WTC11 (cell line): ENCODE data around the gene WNT16. TPM values are rescaled to one million over a fixed set of nuclear protein-coding genes. Genes with fewer than 3 reads are reported as not detected.

Source experiments
- ATAC-seq: fragments of 200-7000 bp; cut with Tn5 transposase; 2 replicates; pipeline ENCODE4 v1.10.0; 2021; ENCODE audit warnings: mild to moderate bottlenecking, moderate library complexity
- Bru-seq: library from RNA; stranded (reverse); fragments of 400-500 nt; gene quantifications from one replicate; lab custom pipeline; 2021; lab: Mats Ljungman, UMichigan
- CTCF ChIA-PET: fragments of 300-600 bp; sonication (Branson Sonifier 250); formaldehyde crosslinking; loops from one replicate; lab custom pipeline; 2021; ENCODE audit warnings: antibody characterized with exemption; lab: Charles Lee
- POLR2A ChIA-PET: fragments of 350-600 bp; sonication (Branson Sonifier 250); formaldehyde crosslinking; loops from one replicate; lab custom pipeline; 2021; ENCODE audit warnings: antibody characterized with exemption; lab: Charles Lee
- DNase-seq: peaks from one replicate; pipeline ENCODE4 v3.0.0; 2021; ENCODE audit warnings: low spot score
- H3K27ac Mint-ChIP-seq: 2 replicates; pipeline ENCODE4 v1.8.0; 2021; ENCODE audit warnings: mixed read lengths
- H3K27me3 Mint-ChIP-seq: 2 replicates; pipeline ENCODE4 v1.8.0; 2021; ENCODE audit warnings: low read depth, mild to moderate bottlenecking, moderate library complexity, mixed read lengths
- H3K36me3 Mint-ChIP-seq: 2 replicates; pipeline ENCODE4 v1.8.0; 2021; ENCODE audit warnings: mixed read lengths
- H3K4me1 Mint-ChIP-seq: 2 replicates; pipeline ENCODE4 v1.8.0; 2022; ENCODE audit warnings: mixed read lengths
- H3K4me3 Mint-ChIP-seq: 2 replicates; pipeline ENCODE4 v1.8.0; 2021; ENCODE audit warnings: mild to moderate bottlenecking, moderate library complexity, mixed read lengths
- H3K9me3 Mint-ChIP-seq: 2 replicates; pipeline ENCODE4 v1.8.0; 2021; ENCODE audit warnings: mixed read lengths
- CREM ChIP-seq: sonication (generic); formaldehyde crosslinking; IDR thresholded peaks from 2 replicates; pipeline ENCODE4 v1.8.1; 2022; ENCODE audit warnings: mild to moderate bottlenecking, missing genetic modification reagents, moderate library complexity
- FOXK1 ChIP-seq: sonication (generic); formaldehyde crosslinking; IDR thresholded peaks from 2 replicates; pipeline ENCODE4 v1.8.0; 2022; ENCODE audit warnings: mild to moderate bottlenecking, moderate library complexity, missing genetic modification reagents
- JUN ChIP-seq: sonication (generic); formaldehyde crosslinking; IDR thresholded peaks from 2 replicates; pipeline ENCODE4 v1.8.0; 2023; ENCODE audit warnings: mild to moderate bottlenecking, missing genetic modification reagents
- KAT7 ChIP-seq: sonication (generic); formaldehyde crosslinking; IDR thresholded peaks from 2 replicates; pipeline ENCODE4 v1.8.1; 2023; ENCODE audit warnings: missing genetic modification reagents, mild to moderate bottlenecking, borderline replicate concordance
- MYBL2 ChIP-seq: sonication (generic); formaldehyde crosslinking; IDR thresholded peaks from 2 replicates; pipeline ENCODE4 v1.8.1; 2023; ENCODE audit warnings: mild to moderate bottlenecking, moderate library complexity, missing genetic modification reagents
- NFYB ChIP-seq: sonication (generic); formaldehyde crosslinking; conservative IDR thresholded peaks from 2 replicates; pipeline ENCODE4 v1.8.0; 2022; ENCODE audit warnings: low read depth, missing genetic modification reagents
- PREB ChIP-seq: sonication (generic); formaldehyde crosslinking; IDR thresholded peaks from 2 replicates; pipeline ENCODE4 v1.8.1; 2022; ENCODE audit warnings: mild to moderate bottlenecking, missing genetic modification reagents, moderate library complexity, borderline replicate concordance
- SMAD4 ChIP-seq: sonication (generic); formaldehyde crosslinking; IDR thresholded peaks from 2 replicates; pipeline ENCODE4 v1.8.0; 2022; ENCODE audit warnings: mild to moderate bottlenecking, missing genetic modification reagents
- SOX15 ChIP-seq: fragments of 250-450 bp; sonication (Bioruptor Pico); IDR thresholded peaks from 2 replicates; pipeline ENCODE4 v1.9.0; 2021; ENCODE audit warnings: mild to moderate bottlenecking
- SP1 ChIP-seq: sonication (generic); formaldehyde crosslinking; conservative IDR thresholded peaks from 2 replicates; pipeline ENCODE4 v1.8.1; 2022; ENCODE audit warnings: missing genetic modification reagents
- STAT6 ChIP-seq: sonication (generic); formaldehyde crosslinking; conservative IDR thresholded peaks from 2 replicates; pipeline ENCODE4 v1.8.1; 2023; ENCODE audit warnings: mild to moderate bottlenecking, low read depth, missing genetic modification reagents, moderate library complexity
- USF2 ChIP-seq: sonication (generic); formaldehyde crosslinking; IDR thresholded peaks from 2 replicates; pipeline ENCODE4 v1.8.1; 2023; ENCODE audit warnings: mild to moderate bottlenecking, missing genetic modification reagents, moderate library complexity
- ZBTB43 ChIP-seq: sonication (generic); formaldehyde crosslinking; IDR thresholded peaks from 2 replicates; pipeline ENCODE4 v1.8.1; 2023; ENCODE audit warnings: mild to moderate bottlenecking, missing genetic modification reagents
- ZMAT4 ChIP-seq: fragments of 250-450 bp; sonication (Bioruptor Pico); IDR thresholded peaks from 2 replicates; pipeline ENCODE4 v1.9.0; 2021; ENCODE audit warnings: mild to moderate bottlenecking
- ZNF396 ChIP-seq: fragments of 250-450 bp; sonication (Bioruptor Pico); IDR thresholded peaks from 2 replicates; pipeline ENCODE4 v1.8.0; 2021; ENCODE audit warnings: mild to moderate bottlenecking, moderate library complexity, borderline replicate concordance
- long read RNA-seq, 3 experiments: library from RNA in 1 of 3; library from capped mRNA in 1 of 3; library from polyadenylated mRNA in 1 of 3; unstranded in 2 of 3; stranded (forward) in 1 of 3; transcript quantifications; one replicate each; pipeline ENCODE4 v2.0.0, GENCODE V29; 2021
- total RNA-seq: library from RNA; stranded (reverse); gene quantifications from 3 replicates; pipeline ENCODE4 v1.2.3, GENCODE V29; 2021

The WNT16 gene
- total RNA-seq, result 0.21 to 0.53 TPM (median 0.33 TPM) in 3 replicates
- Bru-seq, nascent RNA, result percentile 20 among the genes with signal in this experiment
- long read RNA-seq, experiment 1, partial matches to known transcripts, result 0 of 2 reads
- long read RNA-seq, experiment 1, other reads (novel, unspliced or antisense), result 0 of 2 reads
- long read RNA-seq, experiment 2, result 0 reads
- long read RNA-seq, experiment 3, partial matches to known transcripts, result 1 of 1 reads
- long read RNA-seq, experiment 3, other reads (novel, unspliced or antisense), result 0 of 1 reads

GRCh38 chr7:121328508-121329190 is at the start of gene WNT16:
Gene WNT16 (plus strand): TSS chr7:121329000. CDS start chr7:121329293, 293 bp downstream.
- H3K9me3 Mint-ChIP-seq, result no peaks in the 10 kb centered on the region
- peak within 1 kb of the TSS; percentile 79 for H3K4me3 Mint-ChIP-seq
- no peaks in the 10 kb centered on the region for H3K36me3 Mint-ChIP-seq
- H3K27ac Mint-ChIP-seq, result no peak within 1 kb of the TSS
- TF ChIP-seq NFYB (CRISPR knock-in tag) (peak; percentile 70), USF2 (no peak)
- TF ChIP-seq, all 79 proteins: peak for 1
- peaks cover 51% of the 10 kb centered on the region for H3K27me3 Mint-ChIP-seq
- CTCF ChIA-PET, result interaction anchor here (0.8 to 2.5 kb wide), 8 partner anchors 24 to 340 kb away, joined by 3 to 11 read pairs (median 5); partner anchors contain the start of genes CPED1 and FAM3C
- H3K4me1 Mint-ChIP-seq, result peaks cover 13% of the 10 kb centered on the region
- POLR2A ChIA-PET, result no interaction called here
- DNase-seq (peak; percentile 83), ATAC-seq (peak; percentile 79)

- peaks cover 19% of the 10 kb centered on the region for H3K4me1 Mint-ChIP-seq
- no peak for ATAC-seq
- ChIA-PET POLR2A (interaction anchor here (0.7 kb wide), 1 partner anchor 559 kb away, joined by 4 read pairs; no protein-coding TSS in a partner anchor), CTCF (no interaction called here)
- no peak overlapping the region for H3K4me3 Mint-ChIP-seq
- peaks cover 5% of the 10 kb centered on the region for H3K36me3 Mint-ChIP-seq
- H3K27me3 Mint-ChIP-seq, result no peaks in the 10 kb centered on the region
- H3K9me3 Mint-ChIP-seq, result peaks cover 6% of the 10 kb centered on the region
- 0 out of 2 replicates have a peak overlapping the region, but pooled peaks have one; percentile 19 for H3K27ac Mint-ChIP-seq
- no peak for DNase-seq
- TF ChIP-seq ZNF396 (no peak), SMAD4 (CRISPR knock-in tag) (no peak)
Observed at GRCh38 chr7:121279060-121279620, 49.7 kb upstream of the WNT16 start.

- Mint-ChIP-seq H3K4me3 (no peak overlapping the region), H3K36me3 (peaks cover 11% of the 10 kb centered on the region), H3K9me3 (peaks cover 13% of the 10 kb centered on the region), H3K27me3 (peaks cover 2% of the 10 kb centered on the region), H3K27ac (no peak overlapping the region), H3K4me1 (peaks cover 19% of the 10 kb centered on the region)
- ChIA-PET POLR2A (interaction anchor here (0.7 kb wide), 1 partner anchor 558 kb away, joined by 4 read pairs; no protein-coding TSS in a partner anchor), CTCF (no interaction called here)
- ATAC-seq, result no peak
- TF ChIP-seq CREM (no peak), ZBTB43 (CRISPR knock-in tag) (no peak), SP1 (CRISPR knock-in tag) (no peak), STAT6 (no peak), MYBL2 (no peak), PREB (no peak), JUN (CRISPR knock-in tag) (no peak), ZNF396 (no peak), FOXK1 (CRISPR knock-in tag) (no peak), KAT7 (CRISPR knock-in tag) (no peak), ZMAT4 (CRISPR knock-in tag) (no peak), SOX15 (CRISPR knock-in tag) (no peak)
- DNase-seq, result no peak
Observed at GRCh38 chr7:121279822-121280221, 49.0 kb upstream of the WNT16 start.
